Middle frontal gyrus (tissue), 1 donor: ENCODE data around the gene TAF10.

Source experiments
- DNase-seq: peaks from one replicate; pipeline ENCODE4 v3.0.0-alpha.2; 2015; ENCODE audit warnings: low spot score; ENCODE audit errors: extremely low spot score

The TAF10 gene

GRCh38 chr11:6561288-6561687 lies 50.7 kb downstream of the TAF10 start:
- no peak for DNase-seq
